ENCODE measurements around the gene MARK3.

MARK3 gene

GRCh38 chr14:103533137-103533998, 148.2 kb downstream of the MARK3 start:
- no peak for DNase-seq (ENCODE audit: extremely low read depth in 1 of 2, low read depth in 1 of 2)

- no peak for DNase-seq (ENCODE audit: extremely low read depth in 1 of 2, low read depth in 1 of 2)
These were observed 148.9 kb downstream of the MARK3 start for GRCh38 chr14:103533999-103534575.

- no peak for DNase-seq (ENCODE audit: extremely low read depth in 1 of 2, low read depth in 1 of 2)
These were observed 149.4 kb downstream of the MARK3 start for GRCh38 chr14:103534576-103535061.

- no peak for DNase-seq (ENCODE audit: extremely low read depth in 1 of 2, low read depth in 1 of 2)
These were observed 150.1 kb downstream of the MARK3 start for GRCh38 chr14:103535081-103535890.

DNA sequence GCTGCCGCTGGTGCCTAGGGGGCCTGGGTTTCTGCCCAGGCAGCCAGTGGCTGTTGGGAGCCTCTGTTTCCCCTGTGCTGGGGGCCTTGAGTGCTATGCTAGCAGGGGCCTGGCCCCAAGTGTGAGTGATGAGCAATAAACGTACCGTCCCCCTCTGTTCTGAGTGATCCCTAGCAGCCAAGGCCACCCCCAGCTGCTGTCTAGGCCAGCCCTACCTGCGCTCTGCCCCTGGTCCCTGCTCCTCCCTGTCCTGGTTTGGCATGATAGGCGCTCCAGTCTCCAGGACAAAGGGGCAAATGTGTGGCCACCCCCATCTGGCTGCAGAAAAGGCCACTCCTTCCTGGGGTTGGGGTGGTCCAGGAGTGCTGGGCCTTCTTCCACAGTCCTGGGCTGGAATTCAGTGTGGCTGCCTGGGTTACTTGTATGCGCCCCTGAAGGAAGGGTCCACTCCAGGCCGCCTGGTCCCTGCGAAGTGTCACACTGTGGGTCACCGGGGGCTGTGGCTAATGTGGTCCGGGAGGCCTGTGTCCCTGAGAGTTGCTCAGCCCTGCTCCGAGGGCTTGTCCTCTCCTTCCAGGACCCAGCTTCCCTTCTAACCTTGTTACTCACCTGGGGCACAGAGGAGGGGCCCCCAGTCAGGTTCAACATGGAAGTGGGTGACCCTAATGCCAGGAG, 150.8 kb downstream of the MARK3 start:
- DNase-seq (ENCODE audit: extremely low read depth in 1 of 2, low read depth in 1 of 2), result no peak

GRCh38 chr14:103536693-103537092, 151.5 kb downstream of the MARK3 start:
- DNase-seq (ENCODE audit: extremely low read depth in 1 of 2, low read depth in 1 of 2), result no peak

- no peak for DNase-seq (ENCODE audit: extremely low read depth in 1 of 2, low read depth in 1 of 2)
These were observed 152.2 kb downstream of the MARK3 start for GRCh38 chr14:103537175-103537990.

- DNase-seq (ENCODE audit: extremely low read depth in 1 of 2, low read depth in 1 of 2), result no peak
These were observed 153.3 kb downstream of the MARK3 start for GRCh38 chr14:103538291-103539055.

DNA sequence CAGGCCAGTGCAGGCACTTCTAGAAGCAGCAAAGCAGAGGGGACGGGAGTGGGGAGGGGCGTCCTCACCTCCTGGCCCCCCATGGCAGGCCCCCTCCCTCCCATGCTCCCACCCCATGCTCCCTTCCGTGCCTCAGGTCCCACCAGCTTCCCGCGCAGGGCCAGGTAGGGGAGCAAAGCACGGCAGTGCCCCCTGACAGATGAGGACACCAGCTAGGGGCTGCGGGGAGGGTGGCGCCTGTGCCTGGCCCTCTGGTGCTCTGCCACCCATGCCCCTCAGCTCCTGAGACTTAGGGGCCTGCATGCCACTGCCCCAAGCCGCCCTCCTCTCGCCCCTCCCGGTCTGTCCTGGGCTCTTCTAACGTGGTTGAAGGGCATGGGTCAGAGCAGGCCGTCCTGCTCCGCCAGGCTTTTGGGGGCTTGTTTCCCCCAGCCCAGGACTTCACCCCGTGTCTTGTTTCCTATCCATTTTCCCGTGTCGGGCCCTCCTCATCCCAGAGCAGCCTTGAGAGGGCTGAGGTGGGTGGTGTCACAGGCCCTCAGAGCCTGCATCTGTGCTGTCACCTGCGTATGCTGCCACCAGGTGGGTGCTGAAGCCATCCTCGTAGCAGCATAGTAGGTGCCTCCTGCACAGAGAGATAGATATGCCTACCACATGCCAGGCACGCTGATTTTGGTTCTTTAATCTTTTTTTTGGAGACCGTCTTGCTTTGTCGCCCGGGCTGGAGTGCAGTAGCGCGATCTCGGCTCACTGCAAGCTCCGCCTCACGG, 154.0 kb downstream of the MARK3 start:
- no peak for DNase-seq (ENCODE audit: extremely low read depth in 1 of 2, low read depth in 1 of 2)

DNA sequence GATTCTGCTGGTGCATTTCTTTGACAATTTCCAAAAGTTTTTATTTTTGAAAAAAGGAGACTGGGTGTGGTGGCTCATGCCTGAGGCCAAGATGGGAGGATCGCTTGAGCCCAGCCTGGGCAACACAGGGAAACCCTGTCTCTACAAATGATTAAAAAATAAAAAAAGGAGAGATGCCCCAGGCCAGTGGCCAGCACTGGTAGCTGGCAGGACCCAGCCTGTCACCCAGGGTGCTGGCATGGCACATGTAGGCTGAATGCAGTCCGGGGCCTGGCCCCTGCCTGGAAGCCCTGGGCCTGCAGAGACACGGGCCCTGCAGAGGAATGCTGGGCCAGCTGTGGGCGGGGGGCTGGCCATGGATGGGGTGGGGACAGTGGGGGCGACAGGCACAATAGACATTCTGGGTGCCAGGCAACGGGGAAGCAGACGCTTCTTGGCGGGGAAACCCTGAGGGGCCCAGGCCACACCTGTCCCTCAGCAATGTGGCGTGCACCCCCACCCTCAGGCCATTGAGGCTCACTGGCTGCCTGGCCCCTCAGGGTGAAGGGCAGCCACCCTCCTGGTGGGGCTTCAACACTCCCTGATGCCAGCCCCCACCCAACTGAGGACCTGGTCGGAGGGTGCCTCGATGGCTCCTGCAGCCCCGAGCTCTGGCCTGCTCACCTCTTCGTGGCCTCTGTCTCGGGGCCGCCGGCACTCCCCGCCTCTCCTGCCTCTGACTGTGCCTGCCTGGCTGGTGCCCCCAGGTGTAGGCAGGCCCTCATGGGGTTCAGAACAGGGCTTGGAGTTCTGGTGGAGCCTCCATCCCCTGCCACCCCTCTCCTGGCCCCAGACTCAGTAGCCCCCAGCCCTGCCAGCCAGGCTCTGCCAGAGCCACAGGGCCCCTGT, 155.8 kb downstream of the MARK3 start:
- no peak for DNase-seq (ENCODE audit: extremely low read depth in 1 of 2, low read depth in 1 of 2)

- DNase-seq (ENCODE audit: extremely low read depth in 1 of 2, low read depth in 1 of 2), result no peak
These were observed 156.7 kb downstream of the MARK3 start for GRCh38 chr14:103541709-103542604.

GRCh38 chr14:103542605-103543088, 157.4 kb downstream of the MARK3 start:
- no peak for DNase-seq (ENCODE audit: extremely low read depth in 1 of 2, low read depth in 1 of 2)

DNA sequence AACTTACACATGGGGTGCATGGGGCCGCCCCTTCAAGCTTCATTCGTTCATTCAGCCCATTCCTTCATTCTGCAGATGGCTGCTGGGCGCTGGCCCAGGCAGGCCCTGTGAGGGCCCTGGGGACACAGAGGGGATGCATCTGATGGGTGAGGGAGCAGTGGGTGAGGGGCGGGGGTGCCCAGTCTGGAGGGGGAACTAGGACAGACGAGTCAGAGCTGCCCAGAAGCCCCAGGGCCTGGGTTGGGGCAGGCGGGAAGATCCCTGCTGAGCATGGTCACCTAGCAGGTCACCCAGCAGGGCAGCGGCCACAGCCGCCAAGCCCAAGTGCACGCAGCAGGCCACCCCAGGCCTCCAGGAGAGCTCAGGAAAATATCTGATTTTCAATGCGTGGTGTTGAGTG, 157.9 kb downstream of the MARK3 start:
- DNase-seq (ENCODE audit: extremely low read depth in 1 of 2, low read depth in 1 of 2), result no peak

DNA sequence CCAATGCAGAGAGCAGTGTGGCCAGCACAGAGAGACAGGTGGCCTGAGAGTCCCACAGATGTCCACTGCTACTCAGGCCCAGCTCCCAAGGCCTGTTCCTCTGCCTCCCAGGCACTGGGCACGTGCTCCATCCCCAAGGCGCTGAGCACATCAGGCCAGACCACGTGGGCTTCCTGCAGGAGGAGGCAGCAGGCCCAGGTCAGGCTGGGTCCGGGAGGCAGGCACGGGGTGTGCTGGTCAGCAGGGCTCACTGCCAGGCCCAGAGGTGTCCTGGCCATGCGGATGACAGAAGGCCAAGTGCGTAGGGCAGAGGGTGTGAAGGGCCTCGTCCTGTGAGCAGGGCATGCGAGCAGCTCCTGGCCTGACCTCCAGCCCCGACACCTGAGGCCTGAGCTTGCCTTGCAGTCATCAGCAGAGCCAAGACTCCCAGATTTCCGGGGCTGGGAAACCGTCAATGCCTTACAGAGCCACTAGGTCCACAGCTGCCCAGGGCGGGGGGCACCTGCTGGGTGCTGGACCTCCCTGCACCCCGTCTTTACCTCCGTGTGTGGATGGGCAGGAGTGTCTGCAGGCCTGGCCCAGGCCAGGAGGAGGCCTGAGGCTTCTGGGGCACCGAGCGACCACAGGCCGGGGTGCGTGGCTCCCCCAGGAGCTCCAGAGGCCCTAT, 158.6 kb downstream of the MARK3 start:
- no peak for DNase-seq (ENCODE audit: extremely low read depth in 1 of 2, low read depth in 1 of 2)

DNA sequence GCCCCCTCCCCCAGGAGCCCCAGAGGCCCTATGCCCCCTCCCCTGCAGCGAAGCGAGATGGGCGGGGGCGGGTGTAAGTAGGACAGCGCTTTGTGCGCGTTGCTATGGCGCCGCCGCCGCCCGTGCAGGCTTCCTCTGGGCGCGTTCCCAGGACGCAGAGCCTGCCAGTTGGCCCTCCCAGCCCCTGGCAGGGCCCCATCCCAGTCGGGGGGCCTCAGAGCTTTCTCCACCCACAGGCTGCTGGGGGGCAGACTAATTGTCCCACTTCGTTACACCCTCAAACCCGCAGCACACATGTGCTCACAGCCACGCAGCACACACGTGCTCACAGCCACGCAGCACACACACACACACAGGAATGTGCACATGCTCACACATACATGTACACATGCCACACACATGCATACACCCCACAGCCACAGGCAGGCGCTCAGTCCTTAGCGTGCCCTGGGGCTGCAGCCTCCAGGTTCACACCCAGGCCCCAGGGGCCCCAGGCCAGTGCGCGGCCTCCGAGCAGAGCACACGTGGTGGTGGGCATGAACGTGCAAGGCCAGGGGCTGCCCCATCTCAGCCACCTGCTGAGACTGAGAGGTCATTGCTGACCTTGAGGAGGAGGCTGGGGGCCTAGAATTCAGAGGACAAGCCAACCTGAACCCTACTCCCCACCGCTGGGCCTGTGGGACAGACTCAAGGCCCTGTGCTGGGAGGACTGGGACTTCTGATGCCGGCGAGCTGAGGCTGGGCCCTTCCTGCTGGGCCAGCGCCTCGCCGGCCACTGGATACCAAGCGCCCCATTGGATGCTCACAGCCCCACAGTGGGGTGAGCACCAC, 159.4 kb downstream of the MARK3 start:
- DNase-seq (ENCODE audit: extremely low read depth in 1 of 2, low read depth in 1 of 2), result no peak
